ENCODE results near the gene TMEM156. TPM values are rescaled to one million over a fixed set of nuclear protein-coding genes. Genes with fewer than 3 reads are reported as not detected.

TMEM156 gene
- polyA plus RNA-seq, 1 of the 3 experiments (the other 2 are of a cell fraction) = 0.13 TPM

GRCh38 chr4:38958453-38959190 is 73.6 kb downstream of the TMEM156 start:
- no peaks in the 10 kb centered on the region for H4K20me1 ChIP-seq (ENCODE audit: insufficient read depth)
- H3K36me3 ChIP-seq (replicated peaks in 1 of 2; ENCODE audit: control insufficient read depth in 1 of 2, insufficient read depth in 2 of 2, low read length in 1 of 2) = no peaks in the 10 kb centered on the region
- ChIA-PET POLR2A (no interaction called here), CTCF (interaction anchor here (2.1 kb wide), 1 partner anchor 9 kb away, joined by 7 read pairs; no protein-coding TSS in a partner anchor)
- no peaks in the 10 kb centered on the region for H3F3A ChIP-seq (replicated peaks; ENCODE audit: insufficient read depth)
- no peaks in the 10 kb centered on the region for H3K4me1 ChIP-seq (ENCODE audit: control insufficient read depth in 1 of 2, insufficient read depth in 2 of 2, low read depth in 1 of 2, low read length in 1 of 2)
- no peak overlapping the region for H3K9ac ChIP-seq
- no peaks in the 10 kb centered on the region for H3K79me2 ChIP-seq (ENCODE audit: insufficient read depth)
- TF ChIP-seq NRF1 (IDR thresholded peaks at IDR 0.05; ENCODE audit: low read depth, low read length) (no peak), JUND (IDR thresholded peaks at IDR 0.05) (no peak), RAD21 (IDR thresholded peaks at IDR 0.05; ENCODE audit: low read length) (no peak), FOXJ3 (CRISPR knock-in tag; IDR thresholded peaks at IDR 0.05) (no peak), REST (IDR thresholded peaks at IDR 0.05; ENCODE audit: low read depth, low read length) (no peak), GABPA (IDR thresholded peaks at IDR 0.05; ENCODE audit: low read depth) (no peak), POLR2AphosphoS5 (IDR thresholded peaks at IDR 0.05; ENCODE audit: low read depth, low read length) (no peak), GATA2 (CRISPR knock-in tag; IDR thresholded peaks at IDR 0.05) (no peak), CHD2 (IDR thresholded peaks at IDR 0.05; ENCODE audit: low read length, partially characterized antibody) (no peak), EZH2phosphoT487 (IDR thresholded peaks at IDR 0.05; ENCODE audit: borderline replicate concordance, low read depth) (no peak), FOSL2 (IDR thresholded peaks at IDR 0.05; ENCODE audit: borderline replicate concordance, low read depth) (no peak), USF1 (IDR thresholded peaks at IDR 0.05; ENCODE audit: borderline replicate concordance, low read depth) (no peak), TCF12 (IDR thresholded peaks at IDR 0.05) (no peak), ZBTB33 (IDR thresholded peaks at IDR 0.05; ENCODE audit: borderline replicate concordance, low read depth) (no peak)
- DNase-seq = no peak
- no peaks in the 10 kb centered on the region for H3K9me2 ChIP-seq
- H2AFZ ChIP-seq (ENCODE audit: low read depth) = no peak overlapping the region
- H3K9me3 ChIP-seq = no peaks in the 10 kb centered on the region
- H3K4me3 ChIP-seq (ENCODE audit: low read depth in 2 of 2, low read length in 1 of 2) = no peak overlapping the region
- H3K27ac ChIP-seq (ENCODE audit: low read depth in 2 of 2, low read length in 1 of 2) = no peak overlapping the region
- no peak overlapping the region for H3K4me2 ChIP-seq
- 89% methylated on average over 4 of the region's 4 CpGs for WGBS (ENCODE audit: low lambda C conversion rate)
- H3K27me3 ChIP-seq (ENCODE audit: insufficient read depth) = no peaks in the 10 kb centered on the region
